Fibroblast of mammary gland (primary cell): ENCODE data around the gene KIF11.
A peak's percentile ranks its signal among the peaks of the same experiment; 100 is the strongest.

Experiments used
- DNase-seq: peaks from one replicate; pipeline ENCODE4 v3.0.0-alpha.2; 2010; ENCODE audit warnings: low read depth
- H3K4me3 ChIP-seq: 2 replicates; pipeline ENCODE4 v1.5.1; 2011; ENCODE audit warnings: low read depth, mild to moderate bottlenecking, low read length, moderate library complexity; ENCODE audit not compliant: control insufficient read depth
- CTCF ChIP-seq: conservative IDR thresholded peaks from 2 replicates; pipeline ENCODE4 v1.5.1; 2011; ENCODE audit warnings: low read depth, low read length, inconsistent platforms; ENCODE audit not compliant: control insufficient read depth, insufficient read depth

Gene KIF11

GRCh38 chr10:92689663-92690210 lies 96.8 kb downstream of the KIF11 start, which contains the start of gene HHEX:
Gene HHEX (plus strand): TSS chr10:92689955. CDS start chr10:92689987, 32 bp downstream.
- TF ChIP-seq CTCF = no peak
- DNase-seq = peak; percentile 37
- H3K4me3 ChIP-seq = peak within 1 kb of the TSS; percentile 34

- peak overlapping the region; percentile 34 for H3K4me3 ChIP-seq
- no peak for TF ChIP-seq CTCF
- DNase-seq = peak; percentile 45
Measured at GRCh38 chr10:92690211-92690914, 97.4 kb downstream of the KIF11 start.

GRCh38 chr10:92690915-92691590 lies 98.1 kb downstream of the KIF11 start:
- TF ChIP-seq CTCF = no peak
- no peak for DNase-seq
- no peak overlapping the region for H3K4me3 ChIP-seq

GRCh38 chr10:92691591-92692079 lies 98.7 kb downstream of the KIF11 start:
- DNase-seq = no peak
- no peak overlapping the region for H3K4me3 ChIP-seq
- TF ChIP-seq CTCF = no peak

- TF ChIP-seq CTCF = no peak
- H3K4me3 ChIP-seq = no peak overlapping the region
- DNase-seq = no peak
Measured at GRCh38 chr10:92692080-92692671, 99.2 kb downstream of the KIF11 start.

- TF ChIP-seq CTCF = no peak
- no peak overlapping the region for H3K4me3 ChIP-seq
- no peak for DNase-seq
Measured at GRCh38 chr10:92692697-92693533, 100.0 kb downstream of the KIF11 start.
